GM12891 (cell line): ENCODE data around the gene DDX55.
"Not testable (repeated sequence)": the region's sequence is repeated elsewhere in the genome, so short reads cannot be mapped to it uniquely, and the experiment has no call there.

ENCODE experiments used
- DNase-seq: peaks from one replicate; pipeline ENCODE4 v3.0.0; 2011; ENCODE audit warnings: low spot score; ENCODE audit not compliant: insufficient read length
- FAIRE-seq: peaks from 2 replicates; lab custom pipeline; 2011; peaks lifted over from hg19 to GRCh38; lab: Jason Lieb, UNC
- PAX5 ChIP-seq: IDR thresholded peaks from 2 replicates; pipeline ENCODE4 v1.6.1; 2011; ENCODE audit warnings: low read length, moderate library complexity, mild to moderate bottlenecking; ENCODE audit not compliant: insufficient read depth, severe bottlenecking
- POLR2A ChIP-seq: IDR thresholded peaks from 2 replicates; pipeline ENCODE4 v1.6.1; 2011; ENCODE audit warnings: low read depth, low read length, control low read depth
- POLR2AphosphoS5 ChIP-seq: IDR thresholded peaks from 2 replicates; pipeline ENCODE4 v1.6.1; 2011; ENCODE audit warnings: low read depth, low read length, control low read depth
- POU2F2 ChIP-seq: IDR thresholded peaks from 2 replicates; pipeline ENCODE4 v1.6.1; 2011; ENCODE audit warnings: low read depth, mild to moderate bottlenecking, control low read depth, low read length, moderate library complexity
- SPI1 ChIP-seq: IDR thresholded peaks from 2 replicates; pipeline ENCODE4 v1.6.1; 2011; ENCODE audit warnings: low read depth, low read length, control low read depth
- TAF1 ChIP-seq: IDR thresholded peaks from 2 replicates; pipeline ENCODE4 v1.6.1; 2011; ENCODE audit warnings: low read depth, low read length, control low read depth

Gene DDX55

DNA sequence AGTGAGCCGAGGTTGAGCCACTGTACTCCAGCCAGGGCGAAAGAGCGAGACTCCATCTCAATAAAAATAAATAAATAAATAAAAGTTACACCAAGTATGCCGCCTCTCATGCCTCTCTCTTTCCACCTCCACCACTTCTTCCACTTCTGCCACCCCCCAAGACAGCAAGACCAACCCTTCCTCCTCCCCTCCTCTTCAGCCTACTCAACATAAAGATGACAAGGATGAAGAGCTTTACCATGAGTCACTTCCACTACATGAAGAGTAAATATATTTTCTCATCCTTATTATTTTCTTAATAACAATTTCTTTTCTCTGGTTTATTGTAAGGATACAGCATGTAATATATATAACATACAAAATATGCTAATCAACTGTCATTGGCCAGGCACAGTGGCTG is 21.1 kb upstream of the DDX55 start:
- no peak for FAIRE-seq
- DNase-seq, result no peak
- TF ChIP-seq POU2F2, result no peak
- no peak for TF ChIP-seq POLR2AphosphoS5
- TF ChIP-seq POLR2A, result no peak
- no peak for TF ChIP-seq TAF1
- TF ChIP-seq PAX5, result no peak
- no peak for TF ChIP-seq SPI1

DNA sequence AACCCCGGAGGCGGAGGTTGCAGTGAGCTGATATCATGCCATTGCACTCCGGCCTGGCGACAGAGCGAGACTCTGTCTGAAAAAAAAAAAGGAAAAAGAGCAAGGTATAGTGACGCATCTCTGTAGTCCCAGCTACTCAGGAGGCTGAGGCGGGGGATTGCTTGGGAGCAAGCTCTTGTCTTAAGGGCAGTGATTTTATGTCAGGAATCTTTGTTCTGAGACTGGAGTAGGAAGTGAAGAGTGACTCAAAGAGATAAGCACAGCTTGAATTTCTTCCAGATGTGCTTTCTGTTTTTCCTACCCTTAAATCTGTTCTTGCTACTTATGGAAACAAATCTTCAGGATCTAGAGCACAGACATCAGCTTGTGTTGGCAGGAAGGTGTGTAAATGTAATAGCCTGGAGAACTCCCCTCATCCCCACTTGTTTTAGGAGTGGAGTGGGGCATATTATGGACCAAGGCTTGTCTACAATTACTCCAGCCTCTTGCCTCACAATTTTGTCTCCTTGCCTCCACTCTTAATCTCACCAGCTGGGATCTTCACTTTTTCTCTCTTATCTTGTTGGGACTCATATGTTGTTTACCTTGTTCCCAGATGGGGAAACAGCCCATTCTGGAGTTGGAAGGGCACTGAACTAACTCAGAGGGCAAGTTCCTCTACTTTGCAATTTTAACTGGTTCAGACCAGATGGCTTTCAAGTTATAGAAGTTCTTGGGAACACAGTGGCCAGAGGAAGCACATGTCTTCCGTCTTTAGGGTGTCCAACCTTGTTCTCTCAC is 10.0 kb upstream of the DDX55 start:
- no peak for DNase-seq
- no peak for FAIRE-seq
- TF ChIP-seq TAF1, result no peak
- TF ChIP-seq POLR2AphosphoS5, result no peak
- TF ChIP-seq POLR2A, result no peak
- TF ChIP-seq SPI1, result no peak
- TF ChIP-seq POU2F2, result no peak
- no peak for TF ChIP-seq PAX5

DNA sequence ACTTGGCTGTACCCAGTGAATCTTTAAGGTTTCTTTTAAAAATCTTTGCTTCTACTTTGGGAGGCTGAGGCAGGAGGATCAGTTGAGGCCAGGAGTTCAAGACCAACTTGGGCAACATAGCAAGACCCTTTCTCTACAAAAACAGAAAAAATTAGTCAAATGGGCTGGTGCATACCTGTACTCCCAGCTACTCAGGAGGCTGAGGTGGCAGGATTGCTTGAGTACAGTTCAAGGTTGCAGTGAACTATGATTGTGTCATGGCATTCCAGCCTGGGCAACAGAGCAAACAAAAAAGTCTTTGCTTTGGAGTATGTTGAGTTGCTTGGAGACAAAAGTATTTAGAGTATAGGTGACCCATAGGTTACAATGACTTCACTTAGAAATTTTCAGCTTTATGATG is 6.2 kb upstream of the DDX55 start:
- DNase-seq (no peak), FAIRE-seq (no peak)
- TF ChIP-seq POLR2AphosphoS5 (no peak), TAF1 (no peak), POLR2A (no peak), PAX5 (no peak), SPI1 (no peak), POU2F2 (no peak)

DNA sequence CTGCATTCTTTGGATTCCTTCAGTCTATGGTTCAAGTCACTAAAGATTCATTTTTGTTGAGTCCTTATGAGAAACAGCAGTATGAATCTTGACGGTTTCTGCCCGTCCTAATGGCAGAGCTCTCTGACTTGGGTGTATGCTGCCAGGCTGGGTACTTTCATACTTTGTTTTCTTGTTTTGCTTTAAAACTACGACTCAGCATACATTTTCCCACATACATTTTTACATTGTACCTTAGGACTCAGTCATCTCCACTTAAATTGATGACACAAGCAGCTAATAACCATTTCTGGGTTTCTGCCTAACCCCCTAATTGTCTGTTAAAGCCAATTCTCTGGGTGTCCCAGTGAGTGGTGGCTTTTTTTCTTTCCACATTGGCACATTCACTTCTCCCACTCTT is 4.8 kb upstream of the DDX55 start:
- TF ChIP-seq PAX5 (no peak), POLR2A (no peak), TAF1 (no peak), POLR2AphosphoS5 (no peak), SPI1 (no peak), POU2F2 (no peak)
- DNase-seq, result no peak
- no peak for FAIRE-seq

DNA sequence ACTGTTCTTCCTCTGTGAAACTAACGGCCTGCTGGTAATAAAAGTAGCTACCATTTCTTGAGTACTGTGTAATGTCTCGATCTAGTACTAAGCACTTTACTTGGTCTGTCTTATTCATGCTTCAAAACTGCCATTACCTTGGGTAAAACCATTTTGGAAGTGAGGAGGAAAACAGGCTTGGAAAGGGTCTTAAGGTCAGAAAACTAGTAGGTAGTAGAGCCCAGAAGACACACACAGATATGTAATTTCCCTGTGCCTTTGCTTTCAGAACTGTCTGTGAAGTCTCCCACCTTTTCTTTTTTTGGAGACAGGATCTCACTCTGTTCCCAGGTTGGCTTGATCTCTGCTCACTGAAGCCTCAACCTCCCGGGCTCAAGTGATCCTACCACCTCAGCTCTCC is 3.4 kb upstream of the DDX55 start:
- DNase-seq, result no peak
- TF ChIP-seq POLR2A (0 out of 2 replicates have a peak, but pooled peaks have one; percentile 27), POU2F2 (no peak), TAF1 (no peak), PAX5 (no peak), SPI1 (no peak), POLR2AphosphoS5 (no peak)
- no peak for FAIRE-seq

DNA sequence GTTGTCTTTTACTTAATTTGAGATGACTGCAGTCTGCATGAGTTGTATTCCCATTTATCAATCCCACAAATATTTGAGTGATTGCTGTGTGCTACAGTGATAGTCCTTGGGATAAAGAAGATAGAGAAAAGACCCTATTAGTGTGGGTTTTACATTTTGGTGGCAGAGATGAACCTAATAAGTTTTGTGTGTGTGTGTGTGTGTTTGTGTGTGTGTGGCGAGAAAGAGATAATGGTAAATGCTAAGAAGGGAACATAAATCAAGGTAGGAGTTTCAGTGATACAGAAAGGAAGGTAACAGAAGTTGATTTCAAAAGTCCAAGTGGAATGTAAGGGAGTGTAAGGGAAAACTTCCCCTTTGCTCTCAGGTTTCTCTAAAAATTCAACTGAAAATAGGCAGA is 2.6 kb upstream of the DDX55 start:
- no peak for TF ChIP-seq POU2F2
- no peak for TF ChIP-seq POLR2AphosphoS5
- TF ChIP-seq PAX5, result no peak
- no peak for TF ChIP-seq SPI1
- no peak for TF ChIP-seq TAF1
- no peak for TF ChIP-seq POLR2A
- no peak for FAIRE-seq
- no peak for DNase-seq

DNA sequence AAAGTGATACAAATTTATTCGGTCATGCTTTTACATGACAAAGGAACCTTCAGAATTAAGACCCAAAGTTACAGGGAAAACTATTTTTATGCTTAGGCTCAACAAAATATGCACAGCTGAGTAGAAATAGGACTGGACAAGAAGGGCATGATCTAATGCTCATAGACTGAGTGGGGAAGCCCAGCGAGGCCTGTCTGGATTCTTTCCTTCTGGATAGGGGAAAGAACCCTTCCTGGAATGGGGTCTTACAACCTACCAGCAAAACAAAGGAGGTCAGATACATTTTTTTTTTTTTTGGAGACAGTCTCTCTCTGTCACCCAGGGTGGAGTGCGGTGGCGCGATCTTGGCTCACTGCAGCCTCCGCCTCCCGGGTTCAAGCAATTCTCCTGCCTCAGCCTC is 2.2 kb upstream of the DDX55 start:
- TF ChIP-seq PAX5 (no peak), POLR2A (no peak), POLR2AphosphoS5 (no peak), POU2F2 (no peak), SPI1 (no peak), TAF1 (no peak)
- DNase-seq (no peak), FAIRE-seq (no peak)

DNA sequence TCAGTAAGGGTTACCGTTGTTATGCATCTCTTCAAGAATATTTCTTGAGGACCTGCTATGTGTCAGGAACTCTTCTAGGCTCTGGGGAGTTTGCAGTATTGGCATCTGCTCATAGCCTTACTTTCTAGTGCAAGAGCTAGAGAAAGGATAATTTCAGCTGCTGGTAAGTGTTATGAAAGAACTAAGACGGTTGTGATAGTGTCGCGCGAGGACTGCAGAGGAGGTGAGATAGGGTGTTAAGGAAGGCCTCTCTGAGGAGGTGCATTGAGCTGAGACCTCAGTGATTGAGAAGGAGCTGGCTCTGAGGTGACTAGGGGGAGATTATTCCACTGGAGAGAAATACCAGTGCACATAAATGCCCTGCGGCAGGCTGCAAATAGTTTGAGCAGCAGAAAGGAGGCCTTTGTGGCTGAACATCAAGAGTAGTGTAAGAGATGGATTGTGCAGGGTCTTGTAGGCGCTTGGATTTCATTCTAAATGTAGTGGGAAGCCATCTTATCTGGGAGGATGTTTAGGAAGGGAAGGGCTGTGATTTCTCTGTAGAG is 824 bp downstream of the DDX55 start:
- DNase-seq (no peak), FAIRE-seq (no peak)
- TF ChIP-seq POLR2A (no peak), POLR2AphosphoS5 (no peak), PAX5 (no peak), TAF1 (no peak), POU2F2 (no peak), SPI1 (no peak)

DNA sequence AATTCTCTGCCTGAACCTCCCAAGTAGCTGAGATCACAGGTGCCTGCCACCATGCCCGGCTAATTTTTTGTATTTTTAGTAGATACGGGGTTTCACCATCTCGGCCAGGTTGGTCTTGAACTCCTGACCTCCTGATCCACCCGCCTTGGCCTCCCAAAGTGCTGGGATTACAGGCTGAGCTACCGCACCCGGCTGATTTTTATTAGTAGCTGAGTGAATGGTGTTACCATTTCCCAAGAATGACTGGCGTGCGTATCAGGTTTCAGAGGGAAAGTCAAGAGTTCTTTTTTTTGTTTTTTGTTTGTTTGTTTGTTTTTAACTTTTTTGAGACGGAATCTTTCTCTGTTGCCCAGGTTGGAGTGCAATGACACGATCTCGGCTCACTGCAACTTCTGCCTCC is 1.6 kb downstream of the DDX55 start:
- not testable (repeated sequence) for FAIRE-seq, DNase-seq

DNA sequence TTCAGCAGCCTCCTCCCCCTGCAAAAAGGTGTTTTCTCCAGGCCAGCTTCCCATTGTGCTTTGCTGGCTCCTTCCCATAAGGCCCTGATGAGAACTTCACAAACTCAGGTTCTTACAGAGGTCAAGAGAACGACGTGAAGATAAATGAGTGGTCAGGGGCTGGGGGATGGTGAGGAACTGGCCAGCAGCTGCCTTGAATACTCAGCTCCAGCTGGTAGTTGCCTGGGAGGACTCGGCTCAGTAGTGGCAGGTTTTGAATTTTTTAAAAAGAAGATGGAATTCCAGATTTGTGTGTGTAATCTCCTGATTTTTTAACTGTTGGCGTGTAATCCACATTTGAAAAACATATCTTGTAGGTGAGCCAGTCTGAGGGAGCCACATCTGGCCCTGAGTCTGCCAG is 5.9 kb downstream of the DDX55 start:
- DNase-seq (no peak), FAIRE-seq (no peak)
- TF ChIP-seq POLR2A (no peak), PAX5 (no peak), POU2F2 (no peak), POLR2AphosphoS5 (no peak), TAF1 (no peak), SPI1 (no peak)
